Inferior parietal cortex (tissue), 1 donor: ENCODE measurements around the gene CDKN2AIPNL.
"Not testable (repeated sequence)": the region's sequence is repeated elsewhere in the genome, so short reads cannot be mapped to it uniquely, and the experiment has no call there.

Source experiments
- DNase-seq: peaks from one replicate; pipeline ENCODE4 v3.0.0-alpha.2; 2016; ENCODE audit errors: extremely low spot score

CDKN2AIPNL gene

GRCh38 chr5:134437847-134438581 is 26.3 kb upstream of the CDKN2AIPNL start:
- DNase-seq = peak; percentile 32

- DNase-seq = no peak
Measured at GRCh38 chr5:134437340-134437846, 25.7 kb upstream of the CDKN2AIPNL start.

DNA sequence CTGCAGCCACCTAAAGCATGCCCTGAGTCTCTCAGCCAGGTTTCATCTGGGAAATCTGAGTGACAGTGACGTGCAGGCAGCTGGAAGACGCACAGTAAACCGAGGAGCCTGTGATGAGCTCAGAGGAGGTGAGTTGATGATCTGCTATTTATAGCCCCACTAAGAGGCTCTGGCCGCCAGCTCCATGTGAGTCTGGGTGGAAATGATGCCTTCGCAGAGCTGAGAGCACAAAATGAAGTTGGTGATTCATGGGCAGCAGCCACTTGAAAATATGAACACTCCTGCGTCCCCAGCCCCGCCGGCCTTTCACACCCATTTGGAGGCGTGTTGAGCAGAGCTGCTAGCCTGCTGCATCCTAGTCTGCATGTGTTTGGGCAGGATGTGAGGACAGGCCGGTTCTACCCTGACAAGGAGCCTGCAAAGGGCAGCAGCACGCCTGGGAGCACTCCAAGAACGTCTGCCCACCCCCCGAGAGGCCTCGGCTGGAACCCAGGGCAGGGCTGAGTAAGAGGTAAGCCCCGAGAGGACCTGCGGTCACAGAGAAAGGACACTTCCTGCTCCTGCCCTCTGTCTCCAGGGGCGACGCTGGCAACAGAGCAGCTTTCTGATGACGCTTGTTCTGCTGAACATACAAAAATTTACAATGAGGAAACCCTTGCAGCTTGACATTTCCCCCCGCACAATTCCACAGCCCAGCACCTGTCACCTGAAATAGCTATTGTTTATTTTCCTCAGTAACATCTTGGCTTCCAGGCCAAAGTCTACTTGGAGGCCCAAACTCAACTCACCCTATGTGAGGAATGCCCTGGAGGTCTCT is 25.1 kb upstream of the CDKN2AIPNL start:
- peak; percentile 45 for DNase-seq

DNA sequence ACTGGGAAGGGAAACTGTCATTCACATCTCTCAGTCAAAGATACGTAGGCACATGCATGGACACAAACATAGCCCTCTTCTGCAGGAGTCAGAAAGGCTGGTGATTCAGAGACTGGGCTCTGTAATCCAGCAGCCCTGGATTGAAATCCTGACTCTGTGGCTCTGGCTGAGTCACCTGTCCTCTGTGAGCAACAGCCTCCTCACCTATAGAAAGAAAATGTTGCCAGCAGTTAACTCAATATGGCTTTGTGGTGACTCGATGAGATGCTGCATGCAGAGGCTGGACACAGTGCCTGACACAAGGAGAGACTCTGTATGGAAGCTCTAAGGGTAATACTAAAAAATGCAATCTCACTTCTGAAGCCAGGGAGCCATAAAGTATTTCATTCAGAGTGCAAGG is 23.9 kb upstream of the CDKN2AIPNL start:
- no peak for DNase-seq

DNA sequence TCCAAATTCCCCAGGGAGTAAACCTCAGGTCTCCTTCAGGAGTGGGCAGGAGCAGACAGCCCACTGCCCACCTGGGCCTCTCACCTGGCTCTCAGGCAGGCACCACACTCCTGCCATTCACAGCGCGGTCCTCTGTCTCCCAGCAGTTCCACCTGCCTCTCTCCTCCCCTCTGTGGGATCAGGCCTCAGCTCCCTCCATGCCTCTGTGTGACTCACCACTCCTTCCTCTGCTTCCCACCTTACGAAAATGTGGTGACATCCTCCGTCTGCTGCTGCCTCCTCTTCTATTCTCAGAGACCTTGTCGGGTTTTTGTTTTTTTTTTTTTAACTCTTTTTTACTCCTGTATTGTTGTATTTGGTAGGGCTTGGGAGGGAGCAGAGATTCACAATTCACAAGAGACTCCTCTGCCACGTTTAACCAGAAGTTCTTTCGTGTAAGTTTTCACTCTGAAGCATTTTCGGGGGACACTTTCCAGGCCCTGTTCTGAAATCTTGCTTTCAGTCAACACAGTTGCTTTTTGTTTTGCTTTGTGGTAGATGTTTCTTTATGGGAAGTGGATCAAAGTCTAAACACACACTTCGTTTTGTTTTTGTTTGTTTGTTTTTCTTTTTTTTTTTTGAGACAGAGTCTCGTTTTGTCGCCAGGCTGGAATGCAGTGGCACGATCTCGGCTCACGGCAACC is 21.1 kb upstream of the CDKN2AIPNL start:
- no peak for DNase-seq

DNA sequence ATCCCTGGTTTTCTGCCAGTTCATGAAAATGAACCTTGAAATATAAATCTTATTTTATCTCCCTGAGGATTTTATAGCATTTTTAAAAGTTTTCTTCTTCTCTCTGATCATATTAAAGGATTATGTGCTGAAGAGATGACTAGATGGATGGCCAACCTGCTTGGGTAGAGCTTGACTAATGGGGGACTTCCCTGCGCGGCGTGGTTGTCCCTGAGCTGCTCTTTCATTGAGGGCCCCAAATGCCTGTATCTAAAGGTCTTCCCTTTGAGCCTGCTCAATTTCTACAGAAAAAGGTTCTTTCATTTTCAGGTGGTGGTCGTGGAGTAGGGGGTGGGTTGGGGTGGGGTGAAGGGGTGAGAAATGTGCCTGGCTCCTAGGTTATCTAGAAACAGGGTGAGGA is 20.5 kb upstream of the CDKN2AIPNL start:
- no peak for DNase-seq

- no peak for DNase-seq
Measured at GRCh38 chr5:134430001-134430569, 18.4 kb upstream of the CDKN2AIPNL start.

DNA sequence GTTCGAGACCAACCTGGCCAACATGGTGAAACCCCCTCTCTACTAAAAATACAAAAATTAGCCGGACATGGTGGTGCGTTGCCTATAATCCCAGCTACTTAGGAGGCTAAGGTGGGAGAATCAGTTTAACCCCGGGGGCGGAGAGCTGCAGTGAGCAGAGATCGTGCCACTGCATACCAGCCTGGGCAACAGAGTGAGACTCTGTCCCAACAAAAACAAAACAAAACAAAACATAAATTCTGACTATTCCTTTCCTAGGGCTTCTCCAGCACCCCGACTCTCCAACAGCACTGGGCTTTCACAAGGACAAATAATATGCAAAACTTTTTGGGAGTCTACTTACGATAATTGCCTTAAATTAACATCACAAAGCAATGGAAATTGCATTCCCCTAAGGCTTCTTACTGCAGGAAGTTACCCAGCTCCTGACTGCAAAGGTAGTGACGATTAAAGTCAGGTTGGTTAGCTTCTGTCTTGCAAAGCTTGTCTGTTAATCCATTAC is 15.9 kb upstream of the CDKN2AIPNL start:
- no peak for DNase-seq

- no peak for DNase-seq
Measured at GRCh38 chr5:134426361-134426760, 14.7 kb upstream of the CDKN2AIPNL start.

- no peak for DNase-seq
Measured at GRCh38 chr5:134423376-134423775, 11.7 kb upstream of the CDKN2AIPNL start.

DNA sequence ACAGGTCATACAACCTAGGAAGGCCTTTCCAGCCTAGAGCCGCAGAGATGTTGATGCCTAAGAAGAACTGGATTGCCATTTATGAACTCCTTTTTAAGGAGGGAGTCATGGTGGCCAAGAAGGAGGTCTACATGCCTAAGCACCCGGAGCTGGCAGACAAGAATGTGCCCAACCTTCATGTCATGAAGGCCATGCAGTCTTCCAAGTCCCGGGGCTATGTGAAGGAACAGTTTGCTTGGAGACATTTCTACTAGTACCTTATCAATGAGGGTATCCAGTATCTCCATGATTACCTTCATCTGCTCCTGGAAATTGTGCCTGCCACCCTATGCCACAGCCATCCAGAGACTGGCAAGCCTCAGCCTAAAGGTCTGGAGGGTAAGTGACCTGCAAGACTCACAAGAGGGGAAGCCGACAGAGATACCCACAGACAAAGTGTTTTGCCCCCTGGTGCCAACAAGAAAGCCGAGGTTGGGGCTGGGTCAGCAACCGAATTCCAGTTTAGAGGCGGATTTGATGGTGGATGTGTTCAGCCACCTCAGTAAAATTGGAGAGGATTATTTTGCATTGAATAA is 11.2 kb upstream of the CDKN2AIPNL start:
- DNase-seq = no peak

GRCh38 chr5:134421038-134421437 is 9.4 kb upstream of the CDKN2AIPNL start:
- DNase-seq = not testable (repeated sequence)

DNA sequence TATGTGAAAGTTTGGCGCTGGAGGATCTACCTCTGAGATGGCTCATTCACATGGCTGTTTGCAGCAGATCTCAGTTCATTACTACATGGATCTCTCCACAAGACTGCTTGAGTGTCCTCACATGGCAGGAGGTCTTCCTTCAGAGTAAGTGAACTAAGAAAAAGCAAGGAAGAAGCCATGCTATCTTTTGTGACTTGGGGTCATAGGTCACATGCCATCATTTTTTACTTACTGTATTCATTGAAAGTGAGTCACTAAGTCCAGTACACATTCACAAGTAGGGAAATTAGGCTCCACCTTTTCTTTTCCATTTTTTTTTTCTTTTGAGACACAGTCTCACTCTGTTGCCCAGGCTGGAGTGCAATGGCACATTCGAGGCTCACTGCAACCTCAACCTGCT is 8.7 kb upstream of the CDKN2AIPNL start:
- no peak for DNase-seq

DNA sequence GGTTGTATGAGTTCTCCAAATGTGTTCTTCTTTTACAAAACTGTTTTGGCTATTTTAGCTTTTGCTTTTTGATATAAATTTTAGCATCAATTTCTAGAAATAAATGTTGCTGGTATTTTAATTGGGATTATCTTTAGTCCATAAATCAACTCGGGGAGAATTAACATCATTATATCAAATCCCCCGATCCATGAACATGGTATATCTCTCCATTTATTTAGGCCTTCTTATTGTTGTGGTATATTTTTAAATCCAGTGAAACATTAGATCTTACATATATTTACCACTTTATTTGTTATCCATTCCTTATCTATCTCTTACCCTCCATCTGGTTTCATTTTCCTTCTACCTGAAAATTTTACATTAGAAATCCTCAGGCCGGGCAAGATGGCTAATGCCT is 7.3 kb upstream of the CDKN2AIPNL start:
- DNase-seq = no peak

- no peak for DNase-seq
Measured at GRCh38 chr5:134417707-134418106, 6.0 kb upstream of the CDKN2AIPNL start.

DNA sequence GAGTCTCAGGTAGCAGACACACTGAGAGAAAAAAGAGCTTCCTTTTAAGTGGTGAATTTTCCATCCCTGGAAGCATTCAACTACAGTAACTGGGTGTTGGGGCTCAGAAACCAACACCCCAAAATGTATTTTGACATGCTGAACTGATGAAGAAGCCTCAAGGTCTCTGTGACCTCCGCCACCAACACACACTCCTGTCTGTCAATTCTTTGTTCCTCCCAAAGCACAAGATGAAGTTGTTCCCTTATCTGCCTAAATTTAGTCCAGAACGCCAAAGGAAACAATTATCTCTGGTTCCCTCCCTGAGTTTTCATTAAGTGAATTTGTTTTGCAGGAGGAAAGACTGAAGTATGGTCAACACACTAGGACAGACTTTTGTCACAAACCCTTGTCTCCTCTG is 1.4 kb upstream of the CDKN2AIPNL start:
- DNase-seq = no peak

GRCh38 chr5:134411228-134411545 is 494 bp downstream of the CDKN2AIPNL start:
- DNase-seq = no peak

DNA sequence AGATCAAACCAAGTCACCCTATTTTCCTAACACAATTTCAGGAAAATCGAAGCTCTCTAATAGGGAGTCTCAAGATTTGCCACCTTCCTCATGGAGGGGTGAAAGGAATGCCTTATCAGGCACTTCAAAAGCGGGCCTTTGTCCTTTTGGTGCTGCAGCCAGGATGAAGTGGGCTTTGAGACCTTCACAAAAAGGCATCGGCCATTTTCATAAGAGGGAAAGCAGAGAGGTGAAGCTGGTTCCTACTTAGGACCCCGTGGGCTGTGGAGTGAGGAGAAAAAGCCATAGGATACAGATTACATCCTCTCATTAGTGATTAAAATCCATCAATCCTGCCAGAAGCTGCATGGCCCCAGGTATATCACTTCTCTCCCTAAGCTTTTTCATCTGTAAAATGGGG is 859 bp downstream of the CDKN2AIPNL start:
- DNase-seq = no peak

DNA sequence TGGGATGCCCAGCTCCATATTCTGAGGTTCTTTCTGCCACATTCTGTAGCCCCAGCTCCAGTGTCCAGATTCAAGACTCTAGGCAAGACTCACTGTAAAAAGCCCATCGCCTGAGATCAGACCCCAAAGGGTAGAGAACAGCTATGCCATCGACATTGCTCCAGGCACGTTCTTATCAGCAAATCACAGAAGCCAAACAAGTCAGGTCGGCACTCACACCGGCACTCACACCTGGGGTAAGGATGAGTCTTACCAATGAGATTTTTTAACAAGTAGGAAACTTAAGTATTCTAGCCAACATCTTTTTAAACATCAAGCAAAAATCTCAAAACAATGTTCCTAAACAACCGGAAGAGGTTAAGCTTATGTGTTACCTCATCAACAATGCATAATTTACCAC is 2.4 kb downstream of the CDKN2AIPNL start:
- no peak for DNase-seq

DNA sequence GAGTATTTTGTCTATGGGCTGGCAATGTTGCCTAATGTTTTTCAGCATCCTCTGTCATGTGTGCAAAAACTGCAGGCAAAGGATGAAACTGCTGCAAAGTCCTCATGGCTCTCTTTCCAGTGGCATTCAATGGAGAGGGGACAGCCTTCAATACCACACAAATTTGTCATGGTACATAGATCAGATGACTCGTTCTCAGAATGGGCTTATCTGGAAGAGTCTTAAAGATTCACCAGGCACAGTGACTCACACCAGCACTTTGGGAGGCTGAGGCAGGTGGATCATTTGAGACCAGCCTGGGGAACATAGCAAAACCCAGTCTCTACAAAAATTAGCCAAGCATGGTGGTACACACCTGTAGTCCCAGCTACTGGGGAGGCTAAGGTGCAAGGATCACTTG is 5.3 kb downstream of the CDKN2AIPNL start:
- DNase-seq = no peak

- no peak for DNase-seq
Measured at GRCh38 chr5:134403951-134404350, 7.7 kb downstream of the CDKN2AIPNL start.
